NB4 (cell line): ENCODE measurements around the gene RELT.

Source experiments
- DNase-seq: peaks from one replicate; pipeline ENCODE4 v3.0.0; 2010; ENCODE audit warnings: low read depth
- H3K4me3 ChIP-seq: one replicate; pipeline ENCODE4 v1.5.1; 2011; ENCODE audit warnings: mild to moderate bottlenecking, low read depth, low read length, moderate library complexity
- CTCF ChIP-seq: IDR thresholded peaks from one replicate; pipeline ENCODE4 v1.5.1; 2012; ENCODE audit warnings: low read depth, low read length
- MAX ChIP-seq: IDR thresholded peaks from 2 replicates; pipeline ENCODE4 v1.6.1; 2011; ENCODE audit warnings: low read depth, low read length
- MYC ChIP-seq: IDR thresholded peaks from 2 replicates; pipeline ENCODE4 v1.6.1; 2011; ENCODE audit warnings: low read depth, low read length
- POLR2A ChIP-seq: IDR thresholded peaks from 2 replicates; pipeline ENCODE4 v1.6.1; 2011; ENCODE audit warnings: mild to moderate bottlenecking; ENCODE audit not compliant: insufficient read length; ENCODE audit errors: extremely low read depth

RELT gene

GRCh38 chr11:73360743-73361369 is 15.3 kb upstream of the RELT start:
- no peak for DNase-seq
- TF ChIP-seq CTCF (no peak), POLR2A (no peak), MAX (no peak), MYC (no peak)
- H3K4me3 ChIP-seq: no peak overlapping the region

GRCh38 chr11:73361953-73362776 is 14.0 kb upstream of the RELT start:
- no peak for TF ChIP-seq POLR2A
- no peak overlapping the region for H3K4me3 ChIP-seq
- no peak for DNase-seq

GRCh38 chr11:73363147-73363546 is 13.1 kb upstream of the RELT start:
- no peak for DNase-seq
- no peak for TF ChIP-seq POLR2A
- no peak for TF ChIP-seq CTCF
- TF ChIP-seq MYC: no peak
- TF ChIP-seq MAX: no peak
- no peak overlapping the region for H3K4me3 ChIP-seq

GRCh38 chr11:73365352-73366264 is 10.6 kb upstream of the RELT start:
- DNase-seq: no peak
- TF ChIP-seq CTCF (no peak), MAX (no peak), MYC (no peak), POLR2A (no peak)
- H3K4me3 ChIP-seq: no peak overlapping the region

GRCh38 chr11:73366265-73366610 is 10.0 kb upstream of the RELT start:
- DNase-seq: no peak
- no peak for TF ChIP-seq MAX
- no peak for TF ChIP-seq CTCF
- no peak for TF ChIP-seq MYC
- no peak for TF ChIP-seq POLR2A

GRCh38 chr11:73366953-73367352 is 9.2 kb upstream of the RELT start:
- no peak overlapping the region for H3K4me3 ChIP-seq
- DNase-seq: no peak
- TF ChIP-seq MYC (no peak), CTCF (no peak), MAX (no peak), POLR2A (no peak)

More at GRCh38 chr11:73366265-73366610, 10.0 kb upstream of the RELT start:
- H3K4me3 ChIP-seq: no peak overlapping the region
